ENCODE data around the gene CCDC60. TPM values are rescaled to one million over a fixed set of nuclear protein-coding genes. Genes with fewer than 3 reads are reported as not detected.
A peak's percentile ranks its signal among the peaks of the same experiment; 100 is the strongest.

CCDC60 gene
- total RNA-seq, 1 donor from 2014 or later: not detected

- Mint-ChIP-seq H3K9me3 (ENCODE audit: low read depth) (peaks cover 4% of the 10 kb centered on the region), H3K4me1 (ENCODE audit: low read depth) (no peaks in the 10 kb centered on the region), H3K27me3 (ENCODE audit: low read depth) (no peaks in the 10 kb centered on the region), H3K27ac (ENCODE audit: unreplicated experiment) (no peak overlapping the region), H3K4me3 (ENCODE audit: unreplicated experiment) (no peak overlapping the region), H3K36me3 (ENCODE audit: low read depth) (no peaks in the 10 kb centered on the region)
- no peak for DNase-seq (ENCODE audit: low spot score)
- TF ChIP-seq, protein P1, sequence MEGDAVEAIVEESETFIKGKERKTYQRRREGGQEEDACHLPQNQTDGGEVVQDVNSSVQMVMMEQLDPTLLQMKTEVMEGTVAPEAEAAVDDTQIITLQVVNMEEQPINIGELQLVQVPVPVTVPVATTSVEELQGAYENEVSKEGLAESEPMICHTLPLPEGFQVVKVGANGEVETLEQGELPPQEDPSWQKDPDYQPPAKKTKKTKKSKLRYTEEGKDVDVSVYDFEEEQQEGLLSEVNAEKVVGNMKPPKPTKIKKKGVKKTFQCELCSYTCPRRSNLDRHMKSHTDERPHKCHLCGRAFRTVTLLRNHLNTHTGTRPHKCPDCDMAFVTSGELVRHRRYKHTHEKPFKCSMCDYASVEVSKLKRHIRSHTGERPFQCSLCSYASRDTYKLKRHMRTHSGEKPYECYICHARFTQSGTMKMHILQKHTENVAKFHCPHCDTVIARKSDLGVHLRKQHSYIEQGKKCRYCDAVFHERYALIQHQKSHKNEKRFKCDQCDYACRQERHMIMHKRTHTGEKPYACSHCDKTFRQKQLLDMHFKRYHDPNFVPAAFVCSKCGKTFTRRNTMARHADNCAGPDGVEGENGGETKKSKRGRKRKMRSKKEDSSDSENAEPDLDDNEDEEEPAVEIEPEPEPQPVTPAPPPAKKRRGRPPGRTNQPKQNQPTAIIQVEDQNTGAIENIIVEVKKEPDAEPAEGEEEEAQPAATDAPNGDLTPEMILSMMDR (IDR thresholded peaks at IDR 0.05): no peak
Observed at GRCh38 chr12:119505001-119505400, 170.5 kb downstream of the CCDC60 start.

DNA sequence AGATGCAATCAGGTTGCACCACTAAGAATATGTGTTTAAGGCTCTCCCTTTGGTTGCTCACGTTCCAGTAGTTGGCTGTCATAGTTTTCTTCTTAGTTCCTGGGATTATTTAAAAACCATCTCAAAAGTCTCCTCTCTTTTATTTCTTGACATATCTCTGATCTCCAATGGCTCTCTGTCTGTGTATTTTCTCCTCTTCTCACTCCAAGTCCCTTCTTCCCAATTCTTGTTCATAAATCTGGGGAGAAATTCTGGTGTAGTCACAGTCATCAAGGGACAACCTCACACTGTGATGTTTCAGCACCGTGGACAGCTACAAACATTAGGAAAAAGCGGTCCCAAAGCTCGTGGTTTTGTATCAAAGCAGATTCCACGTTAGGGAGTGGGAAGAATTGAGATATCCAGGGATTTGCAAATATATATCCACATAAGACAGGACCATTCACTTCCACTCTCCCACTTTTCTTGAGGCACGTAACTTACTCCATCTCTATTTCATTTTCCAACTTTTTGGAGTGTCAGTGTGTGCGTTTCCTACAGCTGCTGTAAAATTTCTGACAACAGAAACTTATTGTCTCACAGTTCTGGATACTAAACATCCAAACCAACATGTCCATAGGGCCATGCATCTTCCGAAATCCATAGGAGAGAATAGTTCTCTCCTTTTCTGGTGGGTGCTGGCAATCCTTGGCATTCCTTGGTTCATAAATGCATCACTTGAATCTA, 178.4 kb downstream of the CCDC60 start:
- TF ChIP-seq, protein P1 (IDR thresholded peaks at IDR 0.05): no peak
- H3K27ac Mint-ChIP-seq (ENCODE audit: unreplicated experiment): no peak overlapping the region
- H3K27me3 Mint-ChIP-seq (ENCODE audit: low read depth): no peaks in the 10 kb centered on the region
- DNase-seq (ENCODE audit: low spot score): no peak
- H3K9me3 Mint-ChIP-seq (ENCODE audit: low read depth): peaks cover 6% of the 10 kb centered on the region
- H3K4me1 Mint-ChIP-seq (ENCODE audit: low read depth): no peaks in the 10 kb centered on the region
- H3K4me3 Mint-ChIP-seq (ENCODE audit: unreplicated experiment): no peak overlapping the region
- no peaks in the 10 kb centered on the region for H3K36me3 Mint-ChIP-seq (ENCODE audit: low read depth)

DNA sequence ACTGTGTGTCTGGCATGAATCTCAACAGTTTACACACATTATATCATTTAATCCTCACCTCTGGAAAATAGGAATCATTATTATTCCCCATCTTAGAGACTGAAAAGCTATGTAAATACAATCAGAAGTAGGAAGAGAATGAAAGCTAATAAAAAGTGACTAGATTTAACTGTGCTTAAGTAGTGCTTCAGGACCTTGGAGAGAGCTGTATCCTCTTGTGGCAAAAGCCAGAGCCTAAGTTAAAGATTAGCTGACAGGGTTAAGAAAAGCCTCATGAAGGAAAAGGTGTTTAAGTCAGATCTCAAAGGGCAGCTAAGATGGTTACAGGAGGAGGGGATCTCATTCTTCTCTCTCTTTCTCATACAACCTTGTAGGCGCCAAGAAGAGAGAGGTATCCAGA, 193.7 kb downstream of the CCDC60 start:
- Mint-ChIP-seq H3K27me3 (ENCODE audit: low read depth) (no peaks in the 10 kb centered on the region), H3K9me3 (ENCODE audit: low read depth) (peaks cover 13% of the 10 kb centered on the region), H3K36me3 (ENCODE audit: low read depth) (no peaks in the 10 kb centered on the region), H3K4me1 (ENCODE audit: low read depth) (no peaks in the 10 kb centered on the region), H3K27ac (ENCODE audit: unreplicated experiment) (no peak overlapping the region), H3K4me3 (ENCODE audit: unreplicated experiment) (no peak overlapping the region)
- TF ChIP-seq, protein P1 (IDR thresholded peaks at IDR 0.05): no peak
- DNase-seq (ENCODE audit: low spot score): no peak

- Mint-ChIP-seq H3K4me3 (ENCODE audit: unreplicated experiment) (no peak overlapping the region), H3K36me3 (ENCODE audit: low read depth) (no peaks in the 10 kb centered on the region), H3K4me1 (ENCODE audit: low read depth) (no peaks in the 10 kb centered on the region), H3K27me3 (ENCODE audit: low read depth) (peaks cover 14% of the 10 kb centered on the region), H3K27ac (ENCODE audit: unreplicated experiment) (no peak overlapping the region), H3K9me3 (ENCODE audit: low read depth) (peaks cover 12% of the 10 kb centered on the region)
- DNase-seq (ENCODE audit: low spot score): no peak
- TF ChIP-seq, protein P1 (IDR thresholded peaks at IDR 0.05): no peak
Observed at GRCh38 chr12:119540476-119540875, 205.9 kb downstream of the CCDC60 start.

DNA sequence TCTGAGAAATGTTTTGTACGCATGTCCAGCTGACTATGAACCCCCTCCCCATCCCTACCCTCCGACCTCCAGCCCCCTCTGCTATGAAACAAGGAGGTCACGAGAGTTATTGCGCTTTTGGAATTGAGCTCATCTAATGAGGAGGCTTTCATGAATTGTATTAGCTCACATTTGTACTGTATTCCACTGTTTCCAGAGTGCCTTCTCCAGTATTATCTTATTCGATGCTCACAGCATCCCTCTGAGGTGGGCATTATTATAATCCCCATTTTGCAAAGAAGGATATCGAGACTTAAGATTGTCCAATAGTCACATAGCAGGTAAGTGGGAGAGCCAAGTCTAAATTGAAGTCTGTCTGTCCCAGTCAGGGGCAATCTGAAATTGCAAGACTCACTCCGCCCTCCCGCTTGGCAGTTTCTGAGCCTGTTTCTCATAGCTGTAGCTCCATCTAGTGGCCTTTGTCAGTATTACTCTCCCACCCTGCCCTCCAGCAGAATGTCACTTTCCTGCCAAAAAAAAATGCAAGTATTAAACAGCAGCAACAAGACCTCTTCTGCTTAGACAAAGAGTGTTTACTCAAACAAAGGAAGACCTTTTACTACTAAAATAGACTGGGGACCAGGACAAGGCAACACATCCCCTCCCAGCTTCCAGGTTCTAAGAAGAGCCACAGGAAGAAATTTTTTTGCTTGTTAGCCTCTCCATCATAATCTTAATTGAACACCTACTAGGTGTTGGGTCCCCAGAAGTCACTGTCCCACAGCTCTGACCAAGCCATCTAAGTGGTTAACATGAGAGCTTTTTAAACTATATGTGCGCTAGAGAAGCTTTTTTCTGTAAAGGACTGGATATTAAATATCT, 210.5 kb downstream of the CCDC60 start:
- Mint-ChIP-seq H3K36me3 (ENCODE audit: low read depth) (no peaks in the 10 kb centered on the region), H3K4me3 (ENCODE audit: unreplicated experiment) (no peak overlapping the region), H3K4me1 (ENCODE audit: low read depth) (no peaks in the 10 kb centered on the region), H3K27ac (ENCODE audit: unreplicated experiment) (no peak overlapping the region), H3K27me3 (ENCODE audit: low read depth) (peaks cover 19% of the 10 kb centered on the region), H3K9me3 (ENCODE audit: low read depth) (no peaks in the 10 kb centered on the region)
- no peak for DNase-seq (ENCODE audit: low spot score)
- TF ChIP-seq, protein P1 (IDR thresholded peaks at IDR 0.05): peak; percentile 89
